ENCODE measurements around the gene CCM2. TPM values are rescaled to one million over a fixed set of nuclear protein-coding genes. Genes with fewer than 3 reads are reported as not detected.

The CCM2 gene
- total RNA-seq, 1 experiment from 2014 or later, result 62.9 TPM

- Mint-ChIP-seq H3K9me3 (ENCODE audit: low read depth, unreplicated experiment) (no peaks in the 10 kb centered on the region), H3K27ac (ENCODE audit: unreplicated experiment) (no peak overlapping the region), H3K4me1 (ENCODE audit: low read depth, unreplicated experiment) (no peaks in the 10 kb centered on the region), H3K27me3 (ENCODE audit: unreplicated experiment) (no peaks in the 10 kb centered on the region), H3K36me3 (ENCODE audit: insufficient read depth, unreplicated experiment) (peaks cover 6% of the 10 kb centered on the region), H3K4me3 (ENCODE audit: low read depth, unreplicated experiment) (no peak overlapping the region)
- no peak for TF ChIP-seq CTCF (IDR thresholded peaks at IDR 0.05; ENCODE audit: unreplicated experiment)
- CTCF ChIA-PET, result no interaction called here
- DNase-seq, result no peak
- no TSS peak for BruUV-seq (replicated peaks)
- intact Hi-C loops (cut with micrococcal nuclease; ENCODE audit: unreplicated experiment), result no loop called here
These were observed 53.4 kb downstream of the CCM2 start for GRCh38 chr7:45053401-45053800.

DNA sequence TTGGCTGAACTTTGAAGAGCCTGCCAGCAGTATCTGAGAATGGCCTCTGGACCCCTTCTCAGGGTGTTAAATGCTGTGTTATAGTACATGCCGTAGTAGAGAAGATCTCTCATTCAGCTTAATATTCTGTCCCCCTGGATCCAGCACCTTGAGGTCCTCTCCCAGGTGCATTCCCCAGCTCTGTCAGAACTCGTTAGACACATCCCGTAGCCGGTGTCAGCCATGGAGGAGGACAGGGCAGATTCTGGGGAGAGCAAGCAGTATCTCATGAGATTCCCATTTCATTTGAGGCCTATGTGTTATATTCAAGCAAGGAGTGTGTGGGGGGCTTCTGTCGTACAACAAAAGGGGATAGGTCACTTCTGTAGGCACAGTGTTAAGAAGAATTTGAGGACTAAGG is 53.9 kb downstream of the CCM2 start:
- CTCF ChIA-PET, result no interaction called here
- no peaks in the 10 kb centered on the region for H3K9me3 Mint-ChIP-seq (ENCODE audit: low read depth, unreplicated experiment)
- no peak overlapping the region for H3K27ac Mint-ChIP-seq (ENCODE audit: unreplicated experiment)
- intact Hi-C loops (cut with micrococcal nuclease; ENCODE audit: unreplicated experiment), result no loop called here
- H3K4me3 Mint-ChIP-seq (ENCODE audit: low read depth, unreplicated experiment), result no peak overlapping the region
- no peaks in the 10 kb centered on the region for H3K27me3 Mint-ChIP-seq (ENCODE audit: unreplicated experiment)
- no TSS peak for BruUV-seq (replicated peaks)
- peaks cover 6% of the 10 kb centered on the region for H3K36me3 Mint-ChIP-seq (ENCODE audit: insufficient read depth, unreplicated experiment)
- TF ChIP-seq CTCF (IDR thresholded peaks at IDR 0.05; ENCODE audit: unreplicated experiment), result no peak
- no peak for DNase-seq
- H3K4me1 Mint-ChIP-seq (ENCODE audit: low read depth, unreplicated experiment), result no peaks in the 10 kb centered on the region

- intact Hi-C loops (cut with micrococcal nuclease; ENCODE audit: unreplicated experiment), result no loop called here
- CTCF ChIA-PET, result interaction anchor here (0.7 kb wide), 1 partner anchor 39 kb away, joined by 4 read pairs; no protein-coding TSS in a partner anchor
- Mint-ChIP-seq H3K27ac (ENCODE audit: unreplicated experiment) (no peak overlapping the region), H3K4me1 (ENCODE audit: low read depth, unreplicated experiment) (no peaks in the 10 kb centered on the region), H3K4me3 (ENCODE audit: low read depth, unreplicated experiment) (no peak overlapping the region), H3K27me3 (ENCODE audit: unreplicated experiment) (no peaks in the 10 kb centered on the region), H3K9me3 (ENCODE audit: low read depth, unreplicated experiment) (no peaks in the 10 kb centered on the region), H3K36me3 (ENCODE audit: insufficient read depth, unreplicated experiment) (peaks cover 6% of the 10 kb centered on the region)
- DNase-seq, result no peak
- TF ChIP-seq CTCF (IDR thresholded peaks at IDR 0.05; ENCODE audit: unreplicated experiment), result no peak
- BruUV-seq (replicated peaks), result no TSS peak
These were observed 54.4 kb downstream of the CCM2 start for GRCh38 chr7:45054442-45054841.

DNA sequence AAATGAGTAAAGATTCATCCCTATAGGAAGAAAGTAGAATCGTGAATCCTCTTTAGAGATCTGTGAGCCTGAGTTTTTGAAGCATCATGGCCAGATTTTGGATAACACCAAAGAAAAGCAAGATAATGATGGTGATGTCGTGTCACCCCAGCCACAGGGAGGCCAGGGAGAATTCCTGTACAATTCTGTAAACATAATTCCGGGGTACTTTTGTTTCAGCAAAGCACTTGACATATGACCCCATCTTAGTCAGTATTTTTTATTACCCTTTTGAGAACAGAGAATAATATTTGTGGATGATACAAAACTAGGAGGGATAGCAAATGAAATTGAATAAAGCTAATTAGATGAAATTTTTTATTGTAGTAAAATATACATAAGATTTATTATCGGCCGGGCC is 55.0 kb downstream of the CCM2 start:
- Mint-ChIP-seq H3K4me1 (ENCODE audit: low read depth, unreplicated experiment) (no peaks in the 10 kb centered on the region), H3K9me3 (ENCODE audit: low read depth, unreplicated experiment) (no peaks in the 10 kb centered on the region), H3K4me3 (ENCODE audit: low read depth, unreplicated experiment) (no peak overlapping the region), H3K27ac (ENCODE audit: unreplicated experiment) (no peak overlapping the region), H3K27me3 (ENCODE audit: unreplicated experiment) (no peaks in the 10 kb centered on the region), H3K36me3 (ENCODE audit: insufficient read depth, unreplicated experiment) (peaks cover 6% of the 10 kb centered on the region)
- intact Hi-C loops (cut with micrococcal nuclease; ENCODE audit: unreplicated experiment), result no loop called here
- DNase-seq, result no peak
- no peak for TF ChIP-seq CTCF (IDR thresholded peaks at IDR 0.05; ENCODE audit: unreplicated experiment)
- CTCF ChIA-PET, result no interaction called here
- BruUV-seq (replicated peaks), result no TSS peak
